OCI-LY1 (cell line): ENCODE data around the gene USH2A.

ENCODE experiments used
- H2AFZ ChIP-seq: fragments of 200-600 bp; sonication (generic), shearing (Covaris generic); 2 replicates; pipeline ENCODE4 v1.6.0; 2014; ENCODE audit warnings: antibody characterized with exemption, mild to moderate bottlenecking, low read length
- H3F3A ChIP-seq: fragments of 200-600 bp; sonication (generic), shearing (Covaris generic); 2 replicates; pipeline ENCODE4 v1.6.0; 2014; ENCODE audit warnings: mild to moderate bottlenecking, antibody characterized with exemption, low read length, moderate library complexity; ENCODE audit not compliant: insufficient read depth
- H3K27ac ChIP-seq: fragments of 200-600 bp; sonication (generic); 2 replicates; pipeline ENCODE4 v1.5.1; 2014; ENCODE audit warnings: low read length, mixed run types, mild to moderate bottlenecking, low read depth; ENCODE audit not compliant: poor library complexity, severe bottlenecking
- H3K27me3 ChIP-seq: fragments of 200-600 bp; sonication (generic); 2 replicates; pipeline ENCODE4 v1.6.0; 2014; ENCODE audit warnings: antibody characterized with exemption, mild to moderate bottlenecking, low read length, moderate library complexity; ENCODE audit not compliant: insufficient read depth
- H3K36me3 ChIP-seq: fragments of 200-600 bp; sonication (generic); 2 replicates; pipeline ENCODE4 v1.6.1; 2014; ENCODE audit warnings: mild to moderate bottlenecking, antibody characterized with exemption, low read length, moderate library complexity, mixed read lengths; ENCODE audit not compliant: insufficient read depth
- H3K4me1 ChIP-seq: fragments of 200-600 bp; sonication (generic); 2 replicates; pipeline ENCODE4 v1.5.1; 2014; ENCODE audit warnings: mild to moderate bottlenecking, low read length, moderate library complexity; ENCODE audit not compliant: insufficient read depth, severe bottlenecking
- H3K4me2 ChIP-seq: fragments of 200-600 bp; sonication (generic), shearing (Covaris generic); 2 replicates; pipeline ENCODE4 v1.6.1; 2014; ENCODE audit warnings: low read length
- H3K4me3 ChIP-seq: fragments of 200-600 bp; sonication (generic); 2 replicates; pipeline ENCODE4 v1.5.1; 2014; ENCODE audit warnings: low read length, low read depth, mild to moderate bottlenecking, mixed read lengths; ENCODE audit not compliant: poor library complexity, severe bottlenecking
- H3K79me2 ChIP-seq: fragments of 200-600 bp; shearing (Covaris generic); 2 replicates; pipeline ENCODE4 v1.6.1; 2016; ENCODE audit warnings: mixed run types, low read length, mixed read lengths; ENCODE audit not compliant: insufficient read depth
- H3K9ac ChIP-seq: fragments of 200-600 bp; sonication (generic), shearing (Covaris generic); 2 replicates; pipeline ENCODE4 v1.6.1; 2014; ENCODE audit warnings: mild to moderate bottlenecking, low read length, mixed read lengths
- H3K9me2 ChIP-seq: fragments of 200-600 bp; sonication (generic), shearing (Covaris generic); 2 replicates; pipeline ENCODE4 v1.6.1; 2014; ENCODE audit warnings: low read depth, mild to moderate bottlenecking, low read length, mixed read lengths
- H3K9me3 ChIP-seq: fragments of 200-600 bp; shearing (Covaris generic); 2 replicates; pipeline ENCODE4 v1.6.1; 2014; ENCODE audit warnings: low read length, mixed read lengths
- H4K20me1 ChIP-seq: fragments of 200-600 bp; sonication (generic), shearing (Covaris generic); 2 replicates; pipeline ENCODE4 v1.6.0; 2016; ENCODE audit warnings: mild to moderate bottlenecking, low read length; ENCODE audit not compliant: insufficient read depth
- CTCF ChIP-seq: fragments of 200-600 bp; sonication (generic), shearing (Covaris generic); IDR thresholded peaks from 2 replicates; pipeline ENCODE4 v1.5.1; 2017; ENCODE audit warnings: mild to moderate bottlenecking, antibody characterized with exemption, low read length, moderate library complexity, mixed read lengths
- EZH2 ChIP-seq: fragments of 200-600 bp; sonication (generic), shearing (Covaris generic); IDR thresholded peaks from 2 replicates; pipeline ENCODE4 v1.8.0; 2017; ENCODE audit warnings: borderline replicate concordance, mixed run types, mild to moderate bottlenecking, antibody characterized with exemption, low read length, moderate library complexity, mixed read lengths

The USH2A gene

GRCh38 chr1:216462066-216462775, 39.0 kb upstream of the USH2A start:
- Histone ChIP-seq H3K4me3 (no peak overlapping the region), H3K4me2 (no peak overlapping the region)

GRCh38 chr1:216461466-216461865, 38.2 kb upstream of the USH2A start:
- no peaks in the 10 kb centered on the region for H3K9me3 ChIP-seq
- no peaks in the 10 kb centered on the region for H4K20me1 ChIP-seq
- H3K4me3 ChIP-seq: no peak overlapping the region
- H2AFZ ChIP-seq: no peak overlapping the region
- no peaks in the 10 kb centered on the region for H3F3A ChIP-seq
- H3K36me3 ChIP-seq: no peaks in the 10 kb centered on the region
- no peaks in the 10 kb centered on the region for H3K4me1 ChIP-seq
- no peaks in the 10 kb centered on the region for H3K27me3 ChIP-seq
- H3K9ac ChIP-seq: no peak overlapping the region
- no peaks in the 10 kb centered on the region for H3K9me2 ChIP-seq
- TF ChIP-seq CTCF (no peak), EZH2 (no peak)
- H3K27ac ChIP-seq: no peak overlapping the region
- no peak overlapping the region for H3K4me2 ChIP-seq
- no peaks in the 10 kb centered on the region for H3K79me2 ChIP-seq

More at GRCh38 chr1:216462066-216462775, 39.0 kb upstream of the USH2A start:
- no peak overlapping the region for H3K9ac ChIP-seq
- TF ChIP-seq CTCF (no peak), EZH2 (no peak)
- no peak overlapping the region for H3K27ac ChIP-seq
- H3K9me3 ChIP-seq: no peaks in the 10 kb centered on the region
- H3K27me3 ChIP-seq: no peaks in the 10 kb centered on the region
- no peaks in the 10 kb centered on the region for H3K36me3 ChIP-seq
- no peaks in the 10 kb centered on the region for H4K20me1 ChIP-seq
- H2AFZ ChIP-seq: no peak overlapping the region
- no peaks in the 10 kb centered on the region for H3K9me2 ChIP-seq
- no peaks in the 10 kb centered on the region for H3F3A ChIP-seq
- no peaks in the 10 kb centered on the region for H3K4me1 ChIP-seq
- H3K79me2 ChIP-seq: no peaks in the 10 kb centered on the region

- no peak overlapping the region for H3K4me2 ChIP-seq
- no peak overlapping the region for H3K27ac ChIP-seq
- H3K9me3 ChIP-seq: no peaks in the 10 kb centered on the region
- no peaks in the 10 kb centered on the region for H3F3A ChIP-seq
- H3K27me3 ChIP-seq: no peaks in the 10 kb centered on the region
- no peaks in the 10 kb centered on the region for H3K9me2 ChIP-seq
- H3K4me3 ChIP-seq: no peak overlapping the region
- TF ChIP-seq EZH2 (no peak), CTCF (no peak)
- H3K4me1 ChIP-seq: no peaks in the 10 kb centered on the region
- H3K36me3 ChIP-seq: no peaks in the 10 kb centered on the region
- no peaks in the 10 kb centered on the region for H3K79me2 ChIP-seq
- no peaks in the 10 kb centered on the region for H4K20me1 ChIP-seq
- no peak overlapping the region for H2AFZ ChIP-seq
- no peak overlapping the region for H3K9ac ChIP-seq
Measured at GRCh38 chr1:216459651-216460207, 36.5 kb upstream of the USH2A start.
